Measurements from ENCODE around the gene RAB3GAP1. TPM values are rescaled to one million over a fixed set of nuclear protein-coding genes. Genes with fewer than 3 reads are reported as not detected.

The RAB3GAP1 gene
- total RNA-seq, 1 experiment from 2014 or later, result 36.8 TPM

DNA sequence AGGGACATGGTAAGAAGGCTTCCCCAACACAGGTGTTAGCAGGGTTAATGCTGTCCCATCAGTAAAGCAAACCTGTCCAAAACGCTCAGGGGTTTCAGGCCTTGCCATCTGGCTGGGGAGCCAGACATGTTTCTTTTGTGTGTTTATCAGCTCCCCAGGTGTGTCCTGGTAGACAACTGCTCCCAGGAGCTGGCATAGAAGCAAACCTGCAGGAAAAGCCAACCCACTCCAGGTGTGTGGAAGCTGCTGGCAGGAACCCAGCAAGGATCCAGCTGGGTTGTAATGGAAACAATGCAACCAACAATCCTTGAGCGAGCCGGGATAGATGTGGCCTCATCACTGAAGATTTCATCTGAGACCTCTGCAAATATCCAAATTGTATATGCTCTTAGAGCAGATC lies 123.1 kb downstream of the RAB3GAP1 start:
- ChIA-PET CTCF (no interaction called here), POLR2A (ENCODE audit: unreplicated experiment) (no interaction called here)
- DNase-seq, result no peak
- H3K27me3 ChIP-seq (ENCODE audit: insufficient read depth, low read depth), result no peaks in the 10 kb centered on the region
- peaks cover 3% of the 10 kb centered on the region; the same call in 1 of the 2 replicates for H3F3A ChIP-seq (ENCODE audit: insufficient read depth, low read depth)
- no peaks in the 10 kb centered on the region for H4K20me1 ChIP-seq (ENCODE audit: insufficient read depth)
- H3K36me3 ChIP-seq (ENCODE audit: low read depth), result 0 out of 2 replicates have a peak, but pooled peaks cover 9% of the 10 kb centered on the region
- no peak overlapping the region for H3K27ac ChIP-seq
- H3K4me2 ChIP-seq, result no peak overlapping the region
- intact Hi-C loops (cut with micrococcal nuclease; ENCODE audit: unreplicated experiment), result no loop called here
- H3K9me2 ChIP-seq (ENCODE audit: insufficient read depth), result no peaks in the 10 kb centered on the region
- no peak overlapping the region for H3K4me3 ChIP-seq
- H3K9me3 ChIP-seq (ENCODE audit: insufficient read depth, low read depth), result no peaks in the 10 kb centered on the region
- no peaks in the 10 kb centered on the region for H3K4me1 ChIP-seq (replicated peaks; ENCODE audit: insufficient read depth)
- H3K79me2 ChIP-seq (ENCODE audit: low read depth), result no peaks in the 10 kb centered on the region
- TF ChIP-seq, protein P1, sequence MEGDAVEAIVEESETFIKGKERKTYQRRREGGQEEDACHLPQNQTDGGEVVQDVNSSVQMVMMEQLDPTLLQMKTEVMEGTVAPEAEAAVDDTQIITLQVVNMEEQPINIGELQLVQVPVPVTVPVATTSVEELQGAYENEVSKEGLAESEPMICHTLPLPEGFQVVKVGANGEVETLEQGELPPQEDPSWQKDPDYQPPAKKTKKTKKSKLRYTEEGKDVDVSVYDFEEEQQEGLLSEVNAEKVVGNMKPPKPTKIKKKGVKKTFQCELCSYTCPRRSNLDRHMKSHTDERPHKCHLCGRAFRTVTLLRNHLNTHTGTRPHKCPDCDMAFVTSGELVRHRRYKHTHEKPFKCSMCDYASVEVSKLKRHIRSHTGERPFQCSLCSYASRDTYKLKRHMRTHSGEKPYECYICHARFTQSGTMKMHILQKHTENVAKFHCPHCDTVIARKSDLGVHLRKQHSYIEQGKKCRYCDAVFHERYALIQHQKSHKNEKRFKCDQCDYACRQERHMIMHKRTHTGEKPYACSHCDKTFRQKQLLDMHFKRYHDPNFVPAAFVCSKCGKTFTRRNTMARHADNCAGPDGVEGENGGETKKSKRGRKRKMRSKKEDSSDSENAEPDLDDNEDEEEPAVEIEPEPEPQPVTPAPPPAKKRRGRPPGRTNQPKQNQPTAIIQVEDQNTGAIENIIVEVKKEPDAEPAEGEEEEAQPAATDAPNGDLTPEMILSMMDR (conservative IDR thresholded peaks at IDR 0.05), result no peak
- TF ChIP-seq EZH2 (IDR thresholded peaks at IDR 0.05; ENCODE audit: low read depth), result no peak
- H2AFZ ChIP-seq, result no peak overlapping the region
- BruUV-seq (replicated peaks), result no TSS peak

DNA sequence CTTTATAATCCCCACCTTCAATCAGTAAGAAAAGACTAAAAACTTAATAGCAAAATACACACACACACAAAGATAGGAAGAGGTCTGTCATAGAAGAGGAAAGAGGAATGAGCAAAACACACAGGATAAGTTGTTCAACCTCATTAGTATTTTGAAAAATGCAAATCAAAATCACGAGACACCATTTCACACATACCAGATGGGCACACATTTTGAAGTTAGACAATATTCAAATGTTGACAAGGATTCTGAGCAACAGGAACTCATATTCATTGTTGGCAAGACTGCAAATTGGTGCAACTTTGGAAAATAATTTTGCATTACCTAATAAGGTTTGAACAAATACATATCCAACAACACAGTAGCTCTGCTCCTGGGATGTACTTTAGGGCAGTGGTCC lies 127.6 kb downstream of the RAB3GAP1 start:
- CTCF ChIA-PET, result no interaction called here
- no peak overlapping the region for H2AFZ ChIP-seq
- TF ChIP-seq, protein P1 (conservative IDR thresholded peaks at IDR 0.05), result no peak
- TF ChIP-seq EZH2 (IDR thresholded peaks at IDR 0.05; ENCODE audit: low read depth), result no peak
- no peak overlapping the region for H3K27ac ChIP-seq
- H3K36me3 ChIP-seq (ENCODE audit: low read depth), result 0 out of 2 replicates have a peak, but pooled peaks cover 9% of the 10 kb centered on the region
- no TSS peak for BruUV-seq (replicated peaks)
- no peaks in the 10 kb centered on the region for H3K27me3 ChIP-seq (ENCODE audit: insufficient read depth, low read depth)
- H3K4me1 ChIP-seq (replicated peaks; ENCODE audit: insufficient read depth), result no peaks in the 10 kb centered on the region; the same call in 1 of the 2 replicates
- H3K79me2 ChIP-seq (ENCODE audit: low read depth), result no peaks in the 10 kb centered on the region
- intact Hi-C loops (cut with micrococcal nuclease; ENCODE audit: unreplicated experiment), result no loop called here
- H3K4me2 ChIP-seq, result no peak overlapping the region
- H3K9me3 ChIP-seq (ENCODE audit: insufficient read depth, low read depth), result no peaks in the 10 kb centered on the region
- H3F3A ChIP-seq (ENCODE audit: insufficient read depth, low read depth), result peaks cover 3% of the 10 kb centered on the region; the same call in 1 of the 2 replicates
- no peaks in the 10 kb centered on the region for H3K9me2 ChIP-seq (ENCODE audit: insufficient read depth)
- no peak for DNase-seq
- no peak overlapping the region for H3K4me3 ChIP-seq
- 0 out of 2 replicates have a peak, but pooled peaks cover 5% of the 10 kb centered on the region for H4K20me1 ChIP-seq (ENCODE audit: insufficient read depth)
- POLR2A ChIA-PET (ENCODE audit: unreplicated experiment), result no interaction called here

DNA sequence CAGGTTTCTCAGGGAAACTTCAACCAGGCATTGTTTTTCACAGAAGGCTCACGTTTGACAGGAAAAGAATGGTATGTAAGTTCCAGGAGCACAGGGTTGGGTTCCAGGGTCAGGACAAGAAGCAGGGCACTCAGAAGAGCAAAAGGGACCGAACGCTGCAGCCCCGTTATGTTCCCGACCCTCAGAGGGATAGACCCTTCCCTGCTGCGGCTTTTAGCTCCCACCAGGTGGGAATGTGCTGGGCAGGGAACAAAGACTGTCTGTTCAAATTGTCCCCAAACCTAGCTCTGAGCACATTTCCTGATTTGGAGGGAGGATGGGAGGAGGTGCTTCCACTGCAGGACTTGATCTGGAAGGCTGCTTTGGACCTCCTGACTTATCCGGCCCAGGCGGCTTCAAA lies 130.1 kb downstream of the RAB3GAP1 start:
- Histone ChIP-seq H3K27me3 (ENCODE audit: insufficient read depth, low read depth) (no peaks in the 10 kb centered on the region), H3K9me3 (ENCODE audit: insufficient read depth, low read depth) (no peaks in the 10 kb centered on the region), H3F3A (ENCODE audit: insufficient read depth, low read depth) (no peaks in the 10 kb centered on the region), H3K4me1 (replicated peaks; ENCODE audit: insufficient read depth) (no peaks in the 10 kb centered on the region; the same call in 1 of the 2 replicates), H3K4me3 (no peak overlapping the region), H3K36me3 (ENCODE audit: low read depth) (no peaks in the 10 kb centered on the region), H3K27ac (no peak overlapping the region), H4K20me1 (ENCODE audit: insufficient read depth) (0 out of 2 replicates have a peak, but pooled peaks cover 5% of the 10 kb centered on the region), H3K9me2 (ENCODE audit: insufficient read depth) (no peaks in the 10 kb centered on the region), H3K79me2 (ENCODE audit: low read depth) (no peaks in the 10 kb centered on the region), H2AFZ (no peak overlapping the region), H3K4me2 (no peak overlapping the region)
- CTCF ChIA-PET, result no interaction called here
- intact Hi-C loops (cut with micrococcal nuclease; ENCODE audit: unreplicated experiment), result no loop called here
- no TSS peak for BruUV-seq (replicated peaks)
- TF ChIP-seq, protein P1 (conservative IDR thresholded peaks at IDR 0.05), result no peak
- no peak for TF ChIP-seq EZH2 (IDR thresholded peaks at IDR 0.05; ENCODE audit: low read depth)
- POLR2A ChIA-PET (ENCODE audit: unreplicated experiment), result no interaction called here
- no peak for DNase-seq
